Measurements from ENCODE around the gene TMPRSS13.
"Not testable (repeated sequence)": the region's sequence is repeated elsewhere in the genome, so short reads cannot be mapped to it uniquely, and the experiment has no call there.

Gene TMPRSS13

GRCh38 chr11:117929142-117929915 is at the start of gene TMPRSS13:
TMPRSS13 (minus strand) TSS chr11:117929402; CDS start chr11:117929307, 95 bp downstream.
- no peak for DNase-seq (ENCODE audit: low read depth)
- TF ChIP-seq CTCF (IDR thresholded peaks at IDR 0.05; ENCODE audit: low read depth, low read length, missing control alignments), result no peak
- H3K4me3 ChIP-seq (ENCODE audit: low read depth, low read length), result no peak within 1 kb of the TSS

- TF ChIP-seq CTCF (IDR thresholded peaks at IDR 0.05; ENCODE audit: low read depth, low read length, missing control alignments), result no peak
- DNase-seq (ENCODE audit: low read depth), result no peak
Observed at GRCh38 chr11:117978991-117979390, 49.8 kb upstream of the TMPRSS13 start.

GRCh38 chr11:117978291-117978910 is 49.2 kb upstream of the TMPRSS13 start:
- DNase-seq (ENCODE audit: low read depth), result not testable (repeated sequence)

More at GRCh38 chr11:117978991-117979390, 49.8 kb upstream of the TMPRSS13 start:
- no peak overlapping the region for H3K4me3 ChIP-seq (ENCODE audit: low read depth, low read length)

GRCh38 chr11:117977612-117978264 is 48.5 kb upstream of the TMPRSS13 start:
- not testable (repeated sequence) for H3K4me3 ChIP-seq (ENCODE audit: low read depth, low read length); DNase-seq (ENCODE audit: low read depth)

More at GRCh38 chr11:117978291-117978910, 49.2 kb upstream of the TMPRSS13 start:
- not testable (repeated sequence) for H3K4me3 ChIP-seq (ENCODE audit: low read depth, low read length)

GRCh38 chr11:117977029-117977428 is 47.8 kb upstream of the TMPRSS13 start:
- DNase-seq (ENCODE audit: low read depth), result no peak
- H3K4me3 ChIP-seq (ENCODE audit: low read depth, low read length), result no peak overlapping the region

GRCh38 chr11:117976445-117976844 is 47.2 kb upstream of the TMPRSS13 start:
- no peak for DNase-seq (ENCODE audit: low read depth)
- TF ChIP-seq CTCF (IDR thresholded peaks at IDR 0.05; ENCODE audit: low read depth, low read length, missing control alignments), result no peak
- H3K4me3 ChIP-seq (ENCODE audit: low read depth, low read length), result no peak overlapping the region

More at GRCh38 chr11:117977029-117977428, 47.8 kb upstream of the TMPRSS13 start:
- no peak for TF ChIP-seq CTCF (IDR thresholded peaks at IDR 0.05; ENCODE audit: low read depth, low read length, missing control alignments)

GRCh38 chr11:117973503-117973860 is 44.3 kb upstream of the TMPRSS13 start:
- no peak for TF ChIP-seq CTCF (IDR thresholded peaks at IDR 0.05; ENCODE audit: low read depth, low read length, missing control alignments)
- H3K4me3 ChIP-seq (ENCODE audit: low read depth, low read length), result no peak overlapping the region
- DNase-seq (ENCODE audit: low read depth), result no peak

Data from GM12864 (cell line).